NCI-H1417 (cell line): ENCODE data around the gene DEFB123.

Experiments
- DNase-seq, 3 experiments: peaks; one replicate each; lab custom pipeline; 2025; lab: John Stamatoyannopoulos, UW

DEFB123 gene

GRCh38 chr20:31474097-31474436, 33.6 kb downstream of the DEFB123 start:
- no peak for DNase-seq

GRCh38 chr20:31474758-31475427, 34.5 kb downstream of the DEFB123 start, which contains the start of the genes DEFB124 and REM1:
TSS of gene DEFB124 (minus strand) at chr20:31475127. CDS start at chr20:31473013, 2,114 bp downstream.
TSS of gene REM1 (plus strand) at chr20:31475288. CDS start at chr20:31476446, 1,158 bp downstream.
- DNase-seq: no peak

- no peak for DNase-seq
These were observed 35.3 kb downstream of the DEFB123 start for GRCh38 chr20:31475472-31476293.

- no peak for DNase-seq
These were observed 35.8 kb downstream of the DEFB123 start for GRCh38 chr20:31476294-31476585.

- DNase-seq: no peak
These were observed 36.3 kb downstream of the DEFB123 start for GRCh38 chr20:31476643-31477215.

- peak in 1 of 3 experiments; percentile 29 for DNase-seq
These were observed 43.6 kb downstream of the DEFB123 start for GRCh38 chr20:31484001-31484400.

GRCh38 chr20:31485450-31486339, 45.3 kb downstream of the DEFB123 start:
- no peak for DNase-seq

- peak in 1 of 3 experiments; percentile 20 for DNase-seq
These were observed 47.7 kb downstream of the DEFB123 start for GRCh38 chr20:31488115-31488514.

- DNase-seq: no peak
These were observed 48.7 kb downstream of the DEFB123 start for GRCh38 chr20:31489152-31489551.

- no peak for DNase-seq
These were observed 50.3 kb downstream of the DEFB123 start for GRCh38 chr20:31490752-31491151.

- peak in 2 of 3 experiments; percentile 18 to 34 for DNase-seq
These were observed 53.7 kb downstream of the DEFB123 start for GRCh38 chr20:31494131-31494530.

GRCh38 chr20:31496761-31497295, 56.4 kb downstream of the DEFB123 start:
- peak in 1 of 3 experiments; percentile 38 for DNase-seq

GRCh38 chr20:31497838-31498540, 57.6 kb downstream of the DEFB123 start:
- DNase-seq: peak in 1 of 3 experiments; percentile 54
